H1 (cell line): ENCODE data around the gene MCC. TPM values are rescaled to one million over a fixed set of nuclear protein-coding genes. Genes with fewer than 3 reads are reported as not detected.

Source experiments
- CTCF ChIA-PET: fragments of 300-600 bp; sonication (Branson Sonifier 250); formaldehyde crosslinking; loops from one replicate; lab custom pipeline; 2021; ENCODE audit not compliant: partially characterized antibody; lab: Charles Lee
- POLR2A ChIA-PET: fragments of 300-600 bp; sonication (Branson Sonifier 250); formaldehyde crosslinking; loops from one replicate; lab custom pipeline; 2021; ENCODE audit warnings: inconsistent platforms; ENCODE audit not compliant: partially characterized antibody; lab: Charles Lee
- DNase-seq, 2 experiments: peaks; one replicate each; pipeline versions ENCODE4 v3.0.0 to v3.0.0-alpha.2; 2010 to 2022; ENCODE audit warnings: low spot score in 2 of 2, low read depth in 1 of 2, mixed read lengths in 1 of 2
- FAIRE-seq: peaks from 2 replicates; lab custom pipeline; 2011; peaks lifted over from hg19 to GRCh38; lab: Jason Lieb, UNC
- H2AFZ ChIP-seq: 2 replicates; pipeline ENCODE4 v1.8.1; 2012; ENCODE audit warnings: low read length, inconsistent platforms
- H2AK5ac ChIP-seq: 2 replicates; pipeline ENCODE4 v1.6.1; 2013; ENCODE audit warnings: low read depth, low read length
- H2BK120ac ChIP-seq: replicated peaks from 2 replicates; pipeline ENCODE3; 2013; ENCODE audit warnings: low read depth, low read length, inconsistent platforms
- H2BK12ac ChIP-seq: 2 replicates; pipeline ENCODE4 v1.6.1; 2013; ENCODE audit warnings: low read depth, low read length
- H2BK15ac ChIP-seq: 2 replicates; pipeline ENCODE4 v1.6.1; 2013; ENCODE audit warnings: low read length
- H2BK20ac ChIP-seq: 2 replicates; pipeline ENCODE4 v1.6.1; 2013; ENCODE audit warnings: low read length
- H2BK5ac ChIP-seq: 2 replicates; pipeline ENCODE4 v1.6.1; 2013; ENCODE audit warnings: low read depth, low read length
- H3K14ac ChIP-seq: 2 replicates; pipeline ENCODE4 v1.6.1; 2013; ENCODE audit warnings: inconsistent platforms; ENCODE audit not compliant: insufficient read length
- H3K18ac ChIP-seq: 2 replicates; pipeline ENCODE4 v1.6.1; 2013; ENCODE audit warnings: low read length; ENCODE audit errors: extremely low read depth
- H3K23ac ChIP-seq: 2 replicates; pipeline ENCODE4 v1.6.1; 2013; ENCODE audit warnings: inconsistent platforms; ENCODE audit not compliant: insufficient read length
- H3K23me2 ChIP-seq: 2 replicates; pipeline ENCODE4 v1.6.1; 2013; ENCODE audit warnings: low read depth, low read length
- H3K27ac ChIP-seq: 2 replicates; pipeline ENCODE4 v1.6.1; 2011; ENCODE audit warnings: low read depth, low read length, inconsistent platforms
- H3K27me3 ChIP-seq, 4 experiments: replicated peaks in 1 of 4; 1 replicate in 1 of 4; 2 replicates in 3 of 4; pipeline versions ENCODE4 v1.6.1 to v1.8.1; 2011 to 2013; ENCODE audit warnings: low read length in 3 of 4, mild to moderate bottlenecking in 3 of 4, inconsistent platforms in 2 of 4, mixed read lengths in 2 of 4, moderate library complexity in 1 of 4; ENCODE audit not compliant: control insufficient read depth in 3 of 4, insufficient read depth in 3 of 4; ENCODE audit errors: extremely low read depth in 1 of 4
- H3K36me3 ChIP-seq, 4 experiments: 2 replicates each; pipeline versions ENCODE4 v1.6.1 to v1.8.1; 2011 to 2013; ENCODE audit warnings: mild to moderate bottlenecking in 4 of 4, low read length in 3 of 4, moderate library complexity in 2 of 4, control low read depth in 1 of 4, inconsistent platforms in 1 of 4; ENCODE audit not compliant: insufficient read depth in 4 of 4, control insufficient read depth in 2 of 4
- H3K4ac ChIP-seq: replicated peaks from 2 replicates; pipeline ENCODE3; 2013; ENCODE audit warnings: low read length, low read depth, mixed read lengths, inconsistent platforms; ENCODE audit not compliant: insufficient read length
- H3K4me1 ChIP-seq, 4 experiments: replicated peaks in 1 of 4; 1 replicate in 1 of 4; 2 replicates in 3 of 4; pipeline versions ENCODE4 v1.6.1 to v1.8.1; 2011 to 2013; ENCODE audit warnings: low read length in 3 of 4, inconsistent platforms in 2 of 4, mixed read lengths in 1 of 4; ENCODE audit not compliant: insufficient read depth in 4 of 4, control insufficient read depth in 3 of 4
- H3K4me2 ChIP-seq, 2 experiments: 2 replicates each; pipeline versions ENCODE4 v1.6.1 to v1.8.1; 2011 to 2013; ENCODE audit warnings: low read depth in 2 of 2, low read length in 2 of 2, control low read depth in 1 of 2, inconsistent platforms in 1 of 2, mild to moderate bottlenecking in 1 of 2; ENCODE audit not compliant: insufficient read depth in 1 of 2
- H3K4me3 ChIP-seq, 4 experiments: fragments of 200-600, 300-600 bp in 1 of 4; sonication (generic), shearing (Covaris generic), sonication (Bioruptor Twin) in 1 of 4; 2 replicates each; pipeline versions ENCODE4 v1.5.1 to v1.8.1; 2011 to 2016; ENCODE audit warnings: low read length in 4 of 4, low read depth in 3 of 4, control low read depth in 2 of 4, inconsistent platforms in 2 of 4, mild to moderate bottlenecking in 2 of 4, mixed read lengths in 1 of 4, moderate library complexity in 1 of 4; ENCODE audit not compliant: insufficient read depth in 2 of 4; ENCODE audit errors: extremely low read depth in 1 of 4
- H3K56ac ChIP-seq: replicated peaks from 2 replicates; pipeline ENCODE3; 2013; ENCODE audit warnings: low read depth, mild to moderate bottlenecking, mixed read lengths, low read length, inconsistent platforms; ENCODE audit not compliant: insufficient read length
- H3K79me1 ChIP-seq: 2 replicates; pipeline ENCODE4 v1.6.1; 2013; ENCODE audit warnings: low read depth, low read length, control low read depth
- H3K79me2 ChIP-seq, 2 experiments: 2 replicates each; pipeline versions ENCODE4 v1.6.1 to v1.8.1; 2012 to 2013; ENCODE audit warnings: low read length in 2 of 2, mild to moderate bottlenecking in 2 of 2, inconsistent platforms in 1 of 2; ENCODE audit not compliant: insufficient read depth in 2 of 2, control insufficient read depth in 1 of 2
- H3K9ac ChIP-seq, 4 experiments: replicated peaks in 1 of 4; 1 replicate in 1 of 4; 2 replicates in 3 of 4; pipeline versions ENCODE4 v1.6.1 to v1.8.1; 2011 to 2013; ENCODE audit warnings: low read depth in 3 of 4, low read length in 3 of 4, control low read depth in 2 of 4, mild to moderate bottlenecking in 2 of 4, moderate library complexity in 2 of 4, inconsistent platforms in 1 of 4; ENCODE audit errors: extremely low read depth in 1 of 4
- H3K9me3 ChIP-seq, 2 experiments: 2 replicates each; pipeline versions ENCODE4 v1.6.1 to v1.8.1; 2012 to 2013; ENCODE audit warnings: mild to moderate bottlenecking in 2 of 2, moderate library complexity in 2 of 2, control low read depth in 1 of 2, inconsistent platforms in 1 of 2, low read depth in 1 of 2, low read length in 1 of 2, mixed read lengths in 1 of 2; ENCODE audit not compliant: insufficient read depth in 2 of 2
- H4K20me1 ChIP-seq, 2 experiments: replicated peaks in 1 of 2; 2 replicates each; pipeline versions ENCODE3 to v1.8.1; 2011 to 2013; ENCODE audit warnings: inconsistent platforms in 2 of 2, low read length in 2 of 2, mild to moderate bottlenecking in 1 of 2; ENCODE audit not compliant: insufficient read depth in 2 of 2, control insufficient read depth in 1 of 2
- H4K5ac ChIP-seq: 2 replicates; pipeline ENCODE4 v1.6.1; 2013; ENCODE audit warnings: low read length, low read depth, mixed read lengths, inconsistent platforms; ENCODE audit not compliant: insufficient read length
- H4K8ac ChIP-seq: 2 replicates; pipeline ENCODE4 v1.8.0; 2013; ENCODE audit warnings: mild to moderate bottlenecking, moderate library complexity, low read length, inconsistent platforms; ENCODE audit not compliant: insufficient read depth; ENCODE audit errors: extremely low read depth
- H4K91ac ChIP-seq: replicated peaks from 2 replicates; pipeline ENCODE3; 2013; ENCODE audit warnings: low read length, mixed read lengths, inconsistent platforms; ENCODE audit not compliant: insufficient read length
- ATF3 ChIP-seq: IDR thresholded peaks from 2 replicates; pipeline ENCODE4 v1.6.1; 2011; ENCODE audit warnings: low read depth, mild to moderate bottlenecking, low read length; ENCODE audit not compliant: insufficient read depth
- BACH1 ChIP-seq: IDR thresholded peaks from 2 replicates; pipeline ENCODE4 v1.6.1; 2012; ENCODE audit warnings: low read length, improper control_type of control experiment
- CHD2 ChIP-seq: IDR thresholded peaks from 2 replicates; pipeline ENCODE4 v1.6.1; 2012; ENCODE audit warnings: low read length, improper control_type of control experiment
- CREB1 ChIP-seq: IDR thresholded peaks from 2 replicates; pipeline ENCODE4 v1.6.1; 2012; ENCODE audit warnings: inconsistent platforms
- E2F6 ChIP-seq: IDR thresholded peaks from 2 replicates; pipeline ENCODE4 v1.6.1; 2012; ENCODE audit warnings: inconsistent platforms
- EZH2 ChIP-seq: fragments of 200-600 bp; sonication (generic); IDR thresholded peaks from 2 replicates; pipeline ENCODE4 v1.7.1; 2012; ENCODE audit warnings: low read depth, mild to moderate bottlenecking, moderate library complexity, low read length, inconsistent platforms; ENCODE audit not compliant: severe bottlenecking
- KDM5A ChIP-seq: fragments of 200-600 bp; IDR thresholded peaks from 2 replicates; pipeline ENCODE4 v1.7.1; 2012; ENCODE audit warnings: mild to moderate bottlenecking, low read length, inconsistent platforms, mixed read lengths
- MAFK ChIP-seq: IDR thresholded peaks from 2 replicates; pipeline ENCODE4 v1.6.1; 2012; ENCODE audit warnings: low read depth, mild to moderate bottlenecking, improper control_type of control experiment, low read length
- MAX ChIP-seq: IDR thresholded peaks from 2 replicates; pipeline ENCODE4 v1.6.1; 2012; ENCODE audit warnings: inconsistent platforms
- RAD21 ChIP-seq, 2 experiments: IDR thresholded peaks in 1 of 2; conservative IDR thresholded peaks in 1 of 2; 2 replicates each; pipeline ENCODE4 v1.6.1; 2011; ENCODE audit warnings: low read depth in 2 of 2, low read length in 2 of 2, improper control_type of control experiment in 1 of 2, inconsistent platforms in 1 of 2, mild to moderate bottlenecking in 1 of 2, moderate library complexity in 1 of 2
- RXRA ChIP-seq: IDR thresholded peaks from 2 replicates; pipeline ENCODE4 v1.6.1; 2011; ENCODE audit warnings: low read depth, mild to moderate bottlenecking, low read length, moderate library complexity; ENCODE audit not compliant: insufficient read depth
- WGBS, 2 experiments: shearing (Covaris generic) in 1 of 2; methylation state at CpG; one replicate each; pipeline versions ENCODE4 v1.1.6 to v1.1.7; 2013 to 2015; ENCODE audit warnings: low lambda C conversion rate in 2 of 2, mixed read lengths in 2 of 2, inconsistent platforms in 1 of 2, low coverage in 1 of 2, missing lambda C conversion rate in 1 of 2; ENCODE audit not compliant: insufficient replicate concordance in 2 of 2, insufficient coverage in 1 of 2, insufficient read length in 1 of 2; ENCODE audit errors: extremely low coverage in 1 of 2, missing lambda C conversion rate in 1 of 2; 5-methylcytosine and 5-hydroxymethylcytosine counted together
- polyA plus RNA-seq, 7 experiments: library from polyadenylated mRNA; depleted of rRNA in 3 of 7; stranded (reverse) in 5 of 7; unstranded in 2 of 7; fragments of >200 nt in 5 of 7; fragments of 200-250 nt in 2 of 7; gene quantifications; 1 replicate in 5 of 7; 2 replicates in 1 of 7; 4 replicates in 1 of 7; pipeline versions ENCODE4 v1.2.1 to v1.2.3, GENCODE V29; 2011 to 2013; ENCODE audit warnings: missing spikeins in 2 of 7, mixed read lengths in 2 of 7
- total RNA-seq: library from RNA; stranded (reverse); fragmentation: NEBNext Ultra II Directional; extraction: Animal tissue kit (Norgen Biotek cat#: 25700); gene quantifications from 2 replicates; pipeline ENCODE4 v1.2.1, GENCODE V29; 2021

The MCC gene
- total and polyA plus RNA-seq, 2 of the 8 experiments (the other 6 are each of a cell fraction or from before 2014, with no cell fraction given): 2.6 to 18.3 TPM

- no peak overlapping the region for H3K56ac ChIP-seq
- H3K27ac ChIP-seq: no peak overlapping the region
- no peaks in the 10 kb centered on the region for H3K23me2 ChIP-seq
- no peak overlapping the region for H2AFZ ChIP-seq
- peak overlapping the region; percentile 48 for H4K91ac ChIP-seq
- DNase-seq: no peak
- H3K4ac ChIP-seq: no peak overlapping the region
- ChIA-PET CTCF (interaction anchor here (0.6 to 2.9 kb wide), 3 partner anchors 13 to 522 kb away, joined by 3 to 7 read pairs (median 3); no protein-coding TSS in a partner anchor), POLR2A (no interaction called here)
- no peak overlapping the region for H3K9ac ChIP-seq
- H3K4me1 ChIP-seq: peaks cover 0 to 8% (median 4%) of the 10 kb centered on the region in 4 experiments; a peak in 3 of 7 replicates
- 0 out of 2 replicates have a peak overlapping the region, but pooled peaks have one; percentile 18 for H2BK12ac ChIP-seq
- H2BK20ac ChIP-seq: no peak overlapping the region
- no peak overlapping the region for H3K23ac ChIP-seq
- FAIRE-seq: peak; percentile 52
- H3K4me3 ChIP-seq: no peak overlapping the region
- H4K5ac ChIP-seq: no peak overlapping the region
- H3K18ac ChIP-seq: no peak overlapping the region
- no peak overlapping the region for H2BK120ac ChIP-seq
- no peak overlapping the region for H4K8ac ChIP-seq
- H3K14ac ChIP-seq: no peak overlapping the region
- H3K79me2 ChIP-seq: peaks cover 9 to 83% of the 10 kb centered on the region in 2 experiments
- WGBS, 2 experiments: 88% methylated on average over 2 of the region's 2 CpGs; no CpG with 5 or more reads in 1 of the 2 experiments
- no peaks in the 10 kb centered on the region for H4K20me1 ChIP-seq
- no peaks in the 10 kb centered on the region for H3K27me3 ChIP-seq
- H3K79me1 ChIP-seq: 0 out of 2 replicates have a peak, but pooled peaks cover 5% of the 10 kb centered on the region
- no peak overlapping the region for H2BK15ac ChIP-seq
- no peak overlapping the region for H3K4me2 ChIP-seq
- no peak overlapping the region for H2BK5ac ChIP-seq
- H3K9me3 ChIP-seq: no peaks in the 10 kb centered on the region
- H2AK5ac ChIP-seq: no peak overlapping the region
- H3K36me3 ChIP-seq: no peaks in the 10 kb centered on the region
- TF ChIP-seq EZH2 (no peak), MAFK (no peak), ATF3 (no peak), BACH1 (no peak), CREB1 (no peak), KDM5A (no peak), RAD21 (IDR thresholded peaks at IDR 0.05 in 1 of 2, conservative IDR thresholded peaks at IDR 0.05 in 1 of 2; ENCODE audit: low read depth in 2 of 2, low read length in 2 of 2) (no peak), RXRA (no peak), MAX (no peak), CHD2 (no peak), E2F6 (no peak)
Observed at GRCh38 chr5:113281194-113281593, 207.1 kb downstream of the MCC start.
